ENCODE data around the gene MGAT4B. TPM values are rescaled to one million over a fixed set of nuclear protein-coding genes. Genes with fewer than 3 reads are reported as not detected.
A peak's percentile ranks its signal among the peaks of the same experiment; 100 is the strongest.

The MGAT4B gene
- total and polyA plus RNA-seq, 4 donors, result 65.0 to 154 (median 82.4) TPM

- TF ChIP-seq, protein P1, sequence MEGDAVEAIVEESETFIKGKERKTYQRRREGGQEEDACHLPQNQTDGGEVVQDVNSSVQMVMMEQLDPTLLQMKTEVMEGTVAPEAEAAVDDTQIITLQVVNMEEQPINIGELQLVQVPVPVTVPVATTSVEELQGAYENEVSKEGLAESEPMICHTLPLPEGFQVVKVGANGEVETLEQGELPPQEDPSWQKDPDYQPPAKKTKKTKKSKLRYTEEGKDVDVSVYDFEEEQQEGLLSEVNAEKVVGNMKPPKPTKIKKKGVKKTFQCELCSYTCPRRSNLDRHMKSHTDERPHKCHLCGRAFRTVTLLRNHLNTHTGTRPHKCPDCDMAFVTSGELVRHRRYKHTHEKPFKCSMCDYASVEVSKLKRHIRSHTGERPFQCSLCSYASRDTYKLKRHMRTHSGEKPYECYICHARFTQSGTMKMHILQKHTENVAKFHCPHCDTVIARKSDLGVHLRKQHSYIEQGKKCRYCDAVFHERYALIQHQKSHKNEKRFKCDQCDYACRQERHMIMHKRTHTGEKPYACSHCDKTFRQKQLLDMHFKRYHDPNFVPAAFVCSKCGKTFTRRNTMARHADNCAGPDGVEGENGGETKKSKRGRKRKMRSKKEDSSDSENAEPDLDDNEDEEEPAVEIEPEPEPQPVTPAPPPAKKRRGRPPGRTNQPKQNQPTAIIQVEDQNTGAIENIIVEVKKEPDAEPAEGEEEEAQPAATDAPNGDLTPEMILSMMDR (IDR thresholded peaks at IDR 0.05; ENCODE audit: control extremely low read depth, extremely low read depth), result no peak
- Histone ChIP-seq H3K27ac (ENCODE audit: low read depth in 1 of 2, low read length in 1 of 2) (peak overlapping the region; percentile 91 to 95), H3K27me3 (ENCODE audit: control insufficient read depth in 3 of 3, insufficient read depth in 3 of 3, low read length in 2 of 3) (no peaks in the 10 kb centered on the region), H3K4me1 (ENCODE audit: control insufficient read depth in 5 of 5, insufficient read depth in 5 of 5, low read length in 5 of 5) (peaks cover 5 to 45% (median 12%) of the 10 kb centered on the region in 5 donors), H3K36me3 (ENCODE audit: control insufficient read depth in 4 of 4, insufficient read depth in 4 of 4, low read length in 4 of 4) (peaks cover 5 to 31% (median 13%) of the 10 kb centered on the region in 4 donors), H3K4me3 (peak overlapping the region; percentile 45), H3K9me3 (ENCODE audit: control insufficient read depth in 4 of 4, insufficient read depth in 3 of 4, low read length in 3 of 4) (no peaks in the 10 kb centered on the region), H3K9ac (ENCODE audit: insufficient read depth in 1 of 2, low read length in 2 of 2) (no peak overlapping the region)
- 28 to 46% methylated on average over 12 of the region's 12 CpGs for WGBS, 2 donors
- ATAC-seq (ENCODE audit: insufficient read depth, low FRiP score), result no peak
- DNase-seq, result no peak
Measured at GRCh38 chr5:179820127-179820482, 13.4 kb upstream of the MGAT4B start.

DNA sequence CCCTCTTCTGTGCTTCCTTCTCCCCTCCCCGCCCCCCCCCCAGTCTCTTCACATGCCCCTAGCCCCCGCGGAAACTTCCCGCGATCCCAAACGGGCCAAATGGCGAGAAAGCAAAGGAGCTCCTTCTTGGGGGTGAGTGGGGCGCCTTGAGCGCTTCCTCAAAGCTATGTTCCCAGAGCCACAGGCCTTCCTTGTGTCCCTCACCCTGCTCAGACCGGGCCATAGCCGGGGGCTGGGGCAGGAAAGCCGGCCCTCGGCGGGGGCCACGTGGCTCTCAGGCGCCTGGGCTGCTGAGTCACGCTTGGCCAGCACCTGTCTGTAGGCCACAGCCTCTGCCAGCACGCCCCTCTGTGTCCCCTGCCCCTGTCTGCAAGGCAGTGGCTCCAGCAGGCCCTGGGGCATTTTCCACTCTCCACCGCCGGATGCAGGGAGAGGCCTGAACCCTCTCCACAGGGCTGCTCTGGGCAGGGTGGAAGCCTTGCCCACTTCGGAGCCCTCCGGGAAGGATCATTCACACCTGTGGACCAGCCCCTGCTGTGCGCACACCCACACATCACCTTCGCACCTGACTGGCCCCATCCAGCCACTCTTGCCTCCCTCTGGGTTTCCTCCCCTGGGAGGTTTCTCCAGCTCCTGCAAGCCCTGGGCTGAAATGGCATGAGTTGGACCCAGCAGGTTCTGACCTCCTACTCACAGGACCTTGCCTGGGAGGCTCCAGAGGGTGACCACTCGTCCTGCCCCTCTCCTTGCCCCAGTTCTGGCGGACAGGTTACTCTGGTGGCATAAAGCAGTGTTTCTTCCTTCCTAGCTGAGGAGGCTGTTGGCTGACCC is 12.8 kb upstream of the MGAT4B start:
- H3K27me3 ChIP-seq (ENCODE audit: control insufficient read depth in 3 of 3, insufficient read depth in 3 of 3, low read length in 2 of 3), result no peaks in the 10 kb centered on the region
- H3K36me3 ChIP-seq (ENCODE audit: control insufficient read depth in 4 of 4, insufficient read depth in 4 of 4, low read length in 4 of 4), result peaks cover 0 to 26% (median 7%) of the 10 kb centered on the region in 4 donors
- H3K9me3 ChIP-seq (ENCODE audit: control insufficient read depth in 4 of 4, insufficient read depth in 3 of 4, low read length in 3 of 4), result no peaks in the 10 kb centered on the region
- DNase-seq (peak in 1 of 3 donors; percentile 45), ATAC-seq (ENCODE audit: insufficient read depth, low FRiP score) (peak; percentile 11)
- 17 to 33% methylated on average over 20 to 26 of the region's 26 CpGs for WGBS, 2 donors
- peak overlapping the region; percentile 8 for H3K4me3 ChIP-seq
- H3K9ac ChIP-seq (ENCODE audit: insufficient read depth in 1 of 2, low read length in 2 of 2), result no peak overlapping the region
- TF ChIP-seq, protein P1 (IDR thresholded peaks at IDR 0.05; ENCODE audit: control extremely low read depth, extremely low read depth), result no peak
- peaks cover 5 to 44% (median 12%) of the 10 kb centered on the region in 5 donors for H3K4me1 ChIP-seq (ENCODE audit: control insufficient read depth in 5 of 5, insufficient read depth in 5 of 5, low read length in 5 of 5)
- peak overlapping the region; percentile 91 to 95 for H3K27ac ChIP-seq (ENCODE audit: low read depth in 1 of 2, low read length in 1 of 2)

GRCh38 chr5:179818746-179819295 is 12.2 kb upstream of the MGAT4B start:
- 1% methylated on average over 27 to 35 of the region's 35 CpGs for WGBS, 2 donors
- H3K27ac ChIP-seq (ENCODE audit: low read depth in 1 of 2, low read length in 1 of 2), result peak overlapping the region; percentile 91 to 95
- H3K4me1 ChIP-seq (ENCODE audit: control insufficient read depth in 5 of 5, insufficient read depth in 5 of 5, low read length in 5 of 5), result peaks cover 5 to 41% (median 12%) of the 10 kb centered on the region in 5 donors
- H3K4me3 ChIP-seq, result peak overlapping the region; percentile 27
- H3K36me3 ChIP-seq (ENCODE audit: control insufficient read depth in 4 of 4, insufficient read depth in 4 of 4, low read length in 4 of 4), result peaks cover 0 to 21% (median 2%) of the 10 kb centered on the region in 4 donors
- TF ChIP-seq, protein P1 (IDR thresholded peaks at IDR 0.05; ENCODE audit: control extremely low read depth, extremely low read depth), result no peak
- ATAC-seq (ENCODE audit: insufficient read depth, low FRiP score), result peak; percentile 50
- H3K9ac ChIP-seq (ENCODE audit: insufficient read depth in 1 of 2, low read length in 2 of 2), result peak overlapping the region in 1 of 2 donors; percentile 42
- H3K9me3 ChIP-seq (ENCODE audit: control insufficient read depth in 4 of 4, insufficient read depth in 3 of 4, low read length in 3 of 4), result no peaks in the 10 kb centered on the region
- H3K27me3 ChIP-seq (ENCODE audit: control insufficient read depth in 3 of 3, insufficient read depth in 3 of 3, low read length in 2 of 3), result no peaks in the 10 kb centered on the region
- peak; percentile 89 to 93 (median 89) for DNase-seq

Measured in lung (tissue), 12 donors.